ENCODE results near the gene DDI1. TPM values are rescaled to one million over a fixed set of nuclear protein-coding genes. Genes with fewer than 3 reads are reported as not detected.

DDI1 gene
- total RNA-seq, 1 experiment from 2014 or later, result not detected

- no peaks in the 10 kb centered on the region for H3F3A ChIP-seq (ENCODE audit: low read length, unreplicated experiment)
- CTCF ChIA-PET, result no interaction called here
- ATAC-seq, result no peak
- no peak for TF ChIP-seq CTCF (conservative IDR thresholded peaks at IDR 0.05; ENCODE audit: low read depth, low read length)
- no peak for TF ChIP-seq EZH2phosphoT487 (IDR thresholded peaks at IDR 0.05; ENCODE audit: borderline replicate concordance, low read length)
- H3K27me3 ChIP-seq (ENCODE audit: low read length), result peaks cover 12% of the 10 kb centered on the region; the same call in 1 of the 2 replicates
- no peaks in the 10 kb centered on the region for H3K36me3 ChIP-seq (ENCODE audit: low read depth, low read length)
- no peak overlapping the region for H3K4me3 ChIP-seq (ENCODE audit: low read length)
- H3K9me3 ChIP-seq (ENCODE audit: low read length), result no peaks in the 10 kb centered on the region
- DNase-seq, result no peak
- intact Hi-C loops (cut with micrococcal nuclease), result no loop called here
- H3K9ac ChIP-seq (ENCODE audit: low read length), result no peak overlapping the region
- H3K9me2 ChIP-seq (replicated peaks; ENCODE audit: low read length), result no peaks in the 10 kb centered on the region
- no peak overlapping the region for H3K4me2 ChIP-seq (ENCODE audit: low read length)
- no peaks in the 10 kb centered on the region for H3K4me1 ChIP-seq (ENCODE audit: insufficient read depth, low read length)
- no peak overlapping the region for H3K27ac ChIP-seq (ENCODE audit: low read length)
- POLR2A ChIA-PET (ENCODE audit: unreplicated experiment), result no interaction called here
- no peak overlapping the region for H2AFZ ChIP-seq (ENCODE audit: low read length)
- no peaks in the 10 kb centered on the region for H4K20me1 ChIP-seq (ENCODE audit: low read length)
- no peaks in the 10 kb centered on the region for H3K79me2 ChIP-seq (ENCODE audit: low read length)
- no TSS peak for BruUV-seq (replicated peaks)
Observed at GRCh38 chr11:104086621-104087020, 50.2 kb downstream of the DDI1 start.

Other genes with a start within 250 kb of the DDI1 start
- gene PDGFD, start 127.5 kb downstream of the DDI1 start, total RNA-seq (2014; rRNA removed), result 3.7 and 5.0 TPM in 2 replicates

Data from PC-3 (cell line).